PC-9 (cell line): ENCODE results near the gene ITPKB.

ENCODE experiments used
- EZH2 ChIP-seq: fragments of 200-600 bp; sonication (generic); IDR thresholded peaks from 2 replicates; pipeline ENCODE4 v1.8.0; 2017; ENCODE audit warnings: antibody characterized with exemption, low read depth
- TF ChIP-seq, protein P1 (sequence below): fragments of 200-600 bp; sonication (generic); conservative IDR thresholded peaks from 2 replicates; pipeline ENCODE4 v1.6.1; 2017; ENCODE audit warnings: mixed run types, antibody characterized with exemption, mild to moderate bottlenecking, moderate library complexity

GRCh38 chr1:226664413-226665101 is 74.5 kb downstream of the ITPKB start:
- TF ChIP-seq, protein P1, sequence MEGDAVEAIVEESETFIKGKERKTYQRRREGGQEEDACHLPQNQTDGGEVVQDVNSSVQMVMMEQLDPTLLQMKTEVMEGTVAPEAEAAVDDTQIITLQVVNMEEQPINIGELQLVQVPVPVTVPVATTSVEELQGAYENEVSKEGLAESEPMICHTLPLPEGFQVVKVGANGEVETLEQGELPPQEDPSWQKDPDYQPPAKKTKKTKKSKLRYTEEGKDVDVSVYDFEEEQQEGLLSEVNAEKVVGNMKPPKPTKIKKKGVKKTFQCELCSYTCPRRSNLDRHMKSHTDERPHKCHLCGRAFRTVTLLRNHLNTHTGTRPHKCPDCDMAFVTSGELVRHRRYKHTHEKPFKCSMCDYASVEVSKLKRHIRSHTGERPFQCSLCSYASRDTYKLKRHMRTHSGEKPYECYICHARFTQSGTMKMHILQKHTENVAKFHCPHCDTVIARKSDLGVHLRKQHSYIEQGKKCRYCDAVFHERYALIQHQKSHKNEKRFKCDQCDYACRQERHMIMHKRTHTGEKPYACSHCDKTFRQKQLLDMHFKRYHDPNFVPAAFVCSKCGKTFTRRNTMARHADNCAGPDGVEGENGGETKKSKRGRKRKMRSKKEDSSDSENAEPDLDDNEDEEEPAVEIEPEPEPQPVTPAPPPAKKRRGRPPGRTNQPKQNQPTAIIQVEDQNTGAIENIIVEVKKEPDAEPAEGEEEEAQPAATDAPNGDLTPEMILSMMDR, result no peak
- TF ChIP-seq EZH2, result no peak
